ENCODE data around the gene FIGLA. TPM values are rescaled to one million over a fixed set of nuclear protein-coding genes. Genes with fewer than 3 reads are reported as not detected.

FIGLA gene
- polyA plus RNA-seq, 5 donors: not detected

DNA sequence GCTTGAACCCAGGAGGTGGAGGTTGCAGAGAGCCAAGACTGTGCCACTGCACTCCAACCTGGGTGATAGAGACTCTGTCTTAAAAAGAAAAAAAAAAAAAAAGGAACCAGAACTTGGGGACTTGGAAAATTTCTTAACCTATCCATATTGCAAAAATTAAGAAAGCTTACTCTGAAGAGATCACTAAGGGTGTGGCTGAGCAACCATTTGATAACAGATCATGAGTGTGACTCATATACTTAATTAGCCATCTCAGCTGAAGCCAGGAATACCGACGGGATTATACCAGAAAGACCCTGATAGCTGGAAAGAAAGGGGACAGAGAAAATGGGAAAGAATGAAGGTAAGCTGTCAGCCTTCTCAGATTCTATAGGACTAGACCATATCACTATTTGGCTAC is 15.3 kb downstream of the FIGLA start:
- no peak for DNase-seq

DNA sequence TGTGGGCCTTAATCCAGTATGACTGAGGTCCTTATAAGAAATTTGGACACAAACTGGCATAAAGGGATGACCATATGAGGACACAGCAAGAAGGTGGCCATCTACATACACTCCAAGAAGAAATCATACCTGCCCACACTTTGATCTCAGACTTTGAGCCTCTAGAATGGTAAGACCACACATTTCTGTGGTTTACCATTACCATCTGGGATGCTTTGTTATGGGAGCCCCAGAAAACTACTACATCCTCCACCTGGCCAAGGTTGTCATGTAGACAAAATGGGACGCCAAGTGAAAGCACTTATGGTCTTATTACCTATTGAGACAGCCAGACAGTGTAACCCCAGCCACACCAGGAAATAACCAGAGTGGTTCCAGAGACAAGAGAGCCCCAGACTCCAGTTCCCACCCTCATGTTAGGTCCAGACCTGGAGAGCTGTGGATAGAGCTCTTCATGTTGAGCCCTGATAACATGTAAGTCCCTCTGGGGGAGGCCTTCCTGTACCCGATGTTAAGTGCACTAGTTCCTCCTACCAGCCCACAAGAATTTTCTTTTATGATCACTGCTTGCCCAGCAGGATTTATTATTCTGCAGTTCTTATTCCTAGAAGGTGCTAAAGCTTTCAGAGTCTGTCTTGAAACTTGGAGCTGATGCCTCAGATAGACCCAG is 17.8 kb downstream of the FIGLA start:
- no peak for DNase-seq

GRCh38 chr2:70771446-70771845 is 19.0 kb downstream of the FIGLA start:
- DNase-seq: no peak

DNA sequence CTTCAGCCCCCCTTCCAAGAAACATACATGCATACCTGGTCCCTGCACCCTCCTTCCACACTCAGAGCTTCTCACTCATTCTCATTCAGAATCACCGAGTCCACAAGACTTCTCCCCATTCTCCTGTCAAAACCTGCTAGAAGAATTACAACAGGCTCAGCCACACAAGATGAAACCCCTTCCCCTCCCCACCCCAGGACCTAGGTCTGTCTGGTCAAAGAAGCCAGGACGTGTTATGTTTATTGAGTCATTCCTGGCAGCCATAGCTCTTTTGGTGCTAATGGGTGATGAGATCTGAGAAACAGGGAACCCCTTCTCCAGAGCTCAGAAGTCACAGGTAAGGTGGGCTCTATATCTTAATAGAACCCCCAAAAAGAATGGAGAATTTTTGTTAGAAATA is 21.0 kb downstream of the FIGLA start:
- DNase-seq: no peak

DNA sequence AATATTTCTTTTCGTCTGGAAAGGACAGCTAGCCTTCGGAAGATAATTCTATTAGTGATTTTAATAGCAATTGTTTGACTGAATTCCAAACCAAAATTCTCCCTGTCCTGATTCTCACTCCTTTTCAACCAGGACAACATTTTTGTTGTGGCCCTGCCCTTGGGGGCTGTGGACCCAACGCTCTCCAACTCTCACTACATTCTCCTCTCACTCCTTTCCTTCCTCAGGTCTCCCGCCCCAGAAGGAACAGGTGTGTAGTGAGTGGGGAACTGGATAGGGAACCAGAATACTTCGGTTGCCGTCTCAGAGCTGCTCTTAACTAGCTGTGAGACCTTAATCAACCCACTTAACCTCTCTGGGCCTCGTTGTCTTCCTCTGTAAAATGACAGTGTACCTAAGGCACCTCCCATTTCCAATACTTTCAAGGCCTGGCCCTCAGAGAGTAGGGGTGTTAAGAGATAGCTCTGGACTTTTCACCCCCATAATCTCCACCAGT is 21.8 kb downstream of the FIGLA start:
- no peak for DNase-seq

DNA sequence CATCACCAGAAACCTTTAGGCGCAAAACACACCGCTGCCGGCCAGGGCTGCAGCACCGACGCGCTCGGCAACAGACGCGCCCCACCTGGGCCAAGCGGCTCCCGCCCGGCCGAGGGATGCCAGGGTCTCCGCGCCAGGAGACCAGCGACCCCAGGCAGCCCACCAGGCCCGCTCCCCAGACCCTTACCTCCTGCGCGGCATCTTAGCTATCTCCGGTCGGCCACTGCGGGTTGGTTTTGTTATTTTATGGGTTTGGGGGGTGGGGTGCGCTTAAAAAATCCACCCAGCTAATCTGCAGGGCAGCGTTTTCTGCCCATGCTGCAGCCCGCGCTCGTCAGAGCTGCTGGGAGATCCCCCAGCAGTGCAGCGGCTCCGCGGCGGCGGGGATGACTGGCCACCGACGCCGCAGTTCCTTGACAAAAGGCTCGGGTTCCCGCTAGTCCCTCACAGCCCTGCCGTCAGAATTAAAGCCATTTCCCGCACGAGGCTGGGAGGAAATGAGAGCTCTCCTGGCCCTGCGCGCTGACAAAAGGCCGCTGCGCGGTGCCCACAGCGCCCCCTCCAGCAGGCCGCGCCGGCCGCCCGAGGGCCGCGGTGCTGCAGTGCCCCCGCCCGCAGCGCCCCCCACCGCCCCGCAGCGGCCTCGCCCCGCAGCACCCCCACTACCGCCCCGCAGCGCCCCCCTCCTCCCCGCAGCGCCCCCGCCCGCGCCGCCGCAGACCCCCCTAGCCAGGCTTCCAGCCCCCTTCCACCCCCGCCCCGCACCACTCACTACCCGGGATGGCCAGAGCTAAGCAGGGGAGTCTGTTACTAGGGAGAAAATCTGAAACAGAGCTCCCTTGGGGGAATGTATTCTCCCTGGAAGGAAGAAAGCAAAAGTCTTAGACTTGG is 22.5 kb downstream of the FIGLA start, which contains the start of gene ADD2:
Gene ADD2, minus strand, starts transcription at position 502 of the 891 bp plus-strand sequence. CDS start 61,792 bp downstream, outside the sequence.
- no peak for DNase-seq

- DNase-seq: no peak
These were observed 23.3 kb downstream of the FIGLA start for GRCh38 chr2:70767079-70767698.

DNA sequence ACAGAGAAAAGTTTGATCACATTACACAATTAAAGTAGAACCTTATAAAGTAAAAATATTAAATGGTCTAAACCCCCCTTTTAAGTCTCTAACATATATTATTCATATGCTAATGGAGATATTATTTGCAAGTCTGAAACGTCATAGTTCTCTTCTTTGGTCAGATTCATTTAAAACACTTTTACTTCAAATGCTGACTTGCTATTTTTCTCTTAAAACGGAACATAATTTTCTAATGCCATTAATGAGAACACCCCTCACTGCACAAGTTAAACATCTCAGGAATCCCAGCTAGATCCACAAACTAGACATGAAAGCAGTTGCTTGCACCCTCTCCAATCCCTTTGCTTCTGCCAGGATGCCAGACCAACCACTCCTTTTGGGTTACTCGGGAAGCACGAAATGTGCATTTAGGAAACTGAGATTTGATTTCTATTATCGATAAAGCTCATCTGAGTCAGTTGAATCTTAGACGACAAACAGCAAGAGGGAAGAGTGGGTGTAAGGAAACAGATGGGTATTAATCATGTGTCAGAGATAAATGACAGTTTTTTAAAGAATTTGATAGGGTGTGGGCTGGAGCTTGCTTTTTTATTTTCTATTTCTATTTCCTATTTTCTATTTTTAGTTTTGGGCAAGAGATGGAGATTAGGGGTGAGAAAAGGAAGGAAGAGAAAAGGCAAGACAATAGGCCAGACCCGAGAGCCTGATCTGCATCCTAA is 23.9 kb downstream of the FIGLA start:
- DNase-seq: no peak

- no peak for DNase-seq
These were observed 24.9 kb downstream of the FIGLA start for GRCh38 chr2:70765507-70765906.

- no peak for DNase-seq
These were observed 31.0 kb downstream of the FIGLA start for GRCh38 chr2:70759446-70759845.

- DNase-seq: no peak
These were observed 32.5 kb downstream of the FIGLA start for GRCh38 chr2:70757966-70758365.

DNA sequence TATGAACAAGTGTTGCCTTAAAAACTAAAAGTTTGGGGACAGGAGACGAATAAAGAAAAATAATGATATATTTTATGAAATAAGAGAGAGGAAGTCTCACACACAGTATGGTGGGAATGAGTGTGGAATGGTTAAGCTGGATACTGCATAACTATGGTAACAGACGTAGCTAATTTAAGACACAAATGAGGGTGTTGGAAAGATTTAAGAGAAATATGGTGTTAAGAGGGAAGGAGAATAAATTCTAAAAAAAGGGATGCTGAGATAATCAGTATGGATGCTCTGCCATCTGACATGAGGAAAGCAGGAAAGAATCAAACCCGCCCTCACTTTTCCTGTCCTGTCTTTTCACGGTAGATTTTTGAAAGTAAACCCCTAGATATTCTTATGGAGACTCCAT is 33.1 kb downstream of the FIGLA start:
- no peak for DNase-seq

GRCh38 chr2:70756128-70756527 is 34.3 kb downstream of the FIGLA start:
- DNase-seq: no peak

DNA sequence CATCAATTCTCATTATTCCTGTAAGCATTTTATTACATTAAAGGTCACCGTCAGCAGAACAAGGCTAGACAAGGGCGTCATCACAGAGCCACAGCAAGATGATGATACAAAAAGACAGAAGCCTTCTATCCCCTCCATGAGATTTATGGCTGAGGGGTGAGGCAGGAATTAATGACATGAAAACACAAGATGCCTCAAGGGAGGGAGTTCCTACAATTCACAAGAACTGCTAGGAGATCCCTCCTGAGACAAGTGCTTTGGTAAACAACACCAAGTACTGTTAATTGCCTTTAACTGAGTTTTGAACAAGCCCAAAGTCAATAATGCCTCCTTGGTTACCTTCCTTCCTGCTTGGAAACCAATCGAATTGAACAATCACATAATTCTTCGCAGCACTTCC is 36.5 kb downstream of the FIGLA start:
- DNase-seq: no peak

DNA sequence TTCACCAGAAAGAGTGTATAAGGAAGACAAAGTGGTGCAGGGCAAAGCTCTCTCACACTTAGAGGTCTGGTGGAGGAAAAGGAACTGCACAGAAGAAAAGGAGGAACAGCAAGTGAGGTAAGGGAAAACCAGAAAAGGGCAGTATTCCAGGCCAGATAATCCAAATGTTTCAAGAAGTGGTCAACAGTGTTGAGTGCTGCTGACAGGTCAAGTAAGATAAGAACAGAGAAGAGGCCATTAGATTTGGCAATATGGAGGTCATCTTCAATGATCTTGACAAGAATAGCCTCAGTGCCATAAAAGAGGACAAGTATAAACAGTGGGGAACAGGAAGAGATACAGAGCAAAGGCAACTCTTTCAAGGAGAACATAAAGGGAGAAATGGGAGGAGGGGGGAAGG is 37.4 kb downstream of the FIGLA start:
- no peak for DNase-seq

- no peak for DNase-seq
These were observed 38.0 kb downstream of the FIGLA start for GRCh38 chr2:70752396-70752795.

DNA sequence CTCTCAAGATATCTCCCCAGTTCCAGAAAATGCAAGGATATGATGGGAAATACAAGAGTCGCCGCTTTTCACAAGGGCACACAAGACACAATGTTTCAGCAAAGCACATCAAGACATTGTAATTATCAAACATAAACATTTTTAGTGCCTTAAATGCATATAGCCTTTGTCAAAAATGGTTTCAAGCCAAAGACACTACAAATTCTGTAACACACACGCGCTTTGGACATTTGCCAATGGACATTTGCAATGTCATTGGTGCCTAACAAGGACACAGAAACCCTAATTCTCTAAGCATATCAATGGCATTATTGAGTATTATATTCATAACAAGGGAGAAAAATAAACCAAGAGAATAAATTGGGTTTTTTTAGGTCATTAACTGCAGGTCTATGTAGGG is 38.6 kb downstream of the FIGLA start:
- peak in 1 of 2 donors; percentile 42 for DNase-seq

- no peak for DNase-seq
These were observed 40.1 kb downstream of the FIGLA start for GRCh38 chr2:70750320-70750719.

GRCh38 chr2:70748002-70748784 is 42.2 kb downstream of the FIGLA start:
- no peak for DNase-seq

DNA sequence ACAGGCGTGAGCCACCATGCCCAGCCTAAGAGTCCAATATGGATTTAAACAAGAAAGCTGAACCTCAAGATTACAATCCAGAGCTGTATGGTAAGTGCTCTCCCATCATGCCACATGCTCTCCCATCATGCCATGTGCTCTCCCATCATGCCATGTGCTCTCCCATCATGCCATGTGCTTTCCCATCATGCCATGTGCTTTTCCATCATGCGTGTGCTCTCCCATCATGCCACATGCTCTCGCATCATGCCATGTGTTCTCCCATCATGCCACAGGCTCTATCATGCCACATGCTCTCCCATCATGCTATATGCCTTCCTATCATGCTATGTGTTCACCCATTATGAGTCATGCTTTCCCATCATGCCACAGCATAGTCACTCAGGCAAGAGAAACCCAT is 43.2 kb downstream of the FIGLA start:
- no peak for DNase-seq
